GF-D8 (cell line): ENCODE results near the gene MACO1.

Source experiments
- DNase-seq: peaks from one replicate; lab custom pipeline; 2025; lab: John Stamatoyannopoulos, UW

MACO1 gene

DNA sequence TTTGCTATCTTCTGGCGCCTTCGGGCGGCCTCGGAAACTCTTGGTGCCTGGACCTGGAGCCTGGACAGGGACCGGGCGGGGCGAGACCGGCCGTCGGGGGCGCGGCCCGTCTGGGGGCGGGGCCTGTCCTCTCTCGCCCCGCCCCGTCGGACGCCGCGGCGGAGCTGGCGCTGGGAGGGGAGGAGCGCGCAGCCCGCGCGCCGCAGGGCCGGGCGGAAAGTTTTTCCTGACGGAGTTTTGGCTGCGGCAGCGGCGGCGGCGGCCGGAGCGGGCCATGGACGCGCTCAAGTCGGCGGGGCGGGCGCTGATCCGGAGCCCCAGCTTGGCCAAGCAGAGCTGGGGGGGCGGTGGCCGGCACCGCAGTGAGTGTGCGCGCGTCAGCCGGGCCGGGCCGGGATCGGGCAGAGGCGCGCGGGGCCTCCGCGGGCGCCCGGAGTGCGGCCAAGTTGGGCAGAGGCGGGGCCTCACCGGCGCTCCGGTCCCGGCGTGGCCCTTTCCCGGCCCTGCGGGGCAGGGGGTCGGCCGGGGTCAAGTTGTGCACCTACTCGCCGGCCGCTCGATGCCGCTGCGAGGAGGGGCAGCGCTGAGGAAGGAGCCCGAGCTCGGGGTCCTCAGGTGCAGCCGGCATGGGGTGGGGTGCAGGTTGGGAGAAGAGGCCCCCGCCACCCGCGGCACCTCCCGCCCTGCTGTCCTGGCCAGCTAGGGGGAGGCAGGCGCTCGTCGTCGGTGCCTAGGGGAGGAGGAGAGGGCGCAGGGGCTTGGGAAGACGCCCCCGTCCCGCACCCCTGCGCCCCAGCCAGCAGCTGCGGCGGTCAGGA lies 112.9 kb downstream of the MACO1 start, which contains the start of gene LDLRAP1:
TSS of gene LDLRAP1 (plus strand) at position 182 of the 818 bp plus-strand sequence. CDS start at position 275, 93 bp downstream.
- peak; percentile 22 for DNase-seq

DNA sequence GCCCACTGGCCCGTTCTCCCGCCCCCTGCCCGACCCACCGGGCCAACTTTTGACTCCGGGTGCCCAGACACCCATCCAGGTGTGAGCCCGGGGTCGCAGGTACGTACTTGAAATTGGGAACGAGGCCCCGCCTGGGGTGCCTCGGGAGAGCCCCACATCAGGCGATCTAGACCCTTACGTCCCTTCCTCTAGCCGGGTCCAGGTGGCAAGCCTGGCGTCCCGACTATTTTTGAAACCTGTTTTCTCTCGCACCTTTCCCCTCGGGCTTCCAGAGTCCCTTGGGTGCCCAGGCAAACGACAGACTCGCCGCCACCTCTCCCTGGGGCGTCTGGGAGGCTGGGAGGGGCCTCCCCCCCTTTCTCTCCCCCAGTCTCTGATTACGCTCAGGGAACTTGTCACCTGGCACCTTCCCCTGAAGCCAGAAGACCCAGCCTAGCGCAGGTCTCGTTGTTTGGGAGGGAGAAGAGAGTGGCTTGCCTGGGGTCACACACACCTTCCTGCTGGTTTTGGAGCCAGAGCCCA lies 113.6 kb downstream of the MACO1 start:
- DNase-seq, result no peak

DNA sequence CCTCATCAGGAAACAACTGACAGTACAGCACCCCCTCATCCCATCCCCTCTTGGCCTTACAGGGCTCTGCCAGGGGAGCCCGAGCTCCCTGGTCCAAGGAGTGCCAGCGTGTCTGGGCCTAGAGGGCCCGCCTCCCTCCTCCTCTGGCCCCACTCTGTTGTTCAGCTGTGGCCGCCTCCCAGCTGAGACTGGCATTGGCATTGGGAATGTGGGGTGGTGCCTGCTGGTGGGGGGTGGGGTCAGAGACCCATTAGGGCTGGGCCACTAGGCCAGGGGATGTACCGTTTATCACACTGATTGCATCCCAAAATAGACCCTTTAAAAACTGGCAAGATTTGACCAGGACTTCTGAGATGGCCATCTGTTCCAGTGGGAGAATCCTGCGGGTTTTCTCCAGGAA lies 114.1 kb downstream of the MACO1 start:
- no peak for DNase-seq

DNA sequence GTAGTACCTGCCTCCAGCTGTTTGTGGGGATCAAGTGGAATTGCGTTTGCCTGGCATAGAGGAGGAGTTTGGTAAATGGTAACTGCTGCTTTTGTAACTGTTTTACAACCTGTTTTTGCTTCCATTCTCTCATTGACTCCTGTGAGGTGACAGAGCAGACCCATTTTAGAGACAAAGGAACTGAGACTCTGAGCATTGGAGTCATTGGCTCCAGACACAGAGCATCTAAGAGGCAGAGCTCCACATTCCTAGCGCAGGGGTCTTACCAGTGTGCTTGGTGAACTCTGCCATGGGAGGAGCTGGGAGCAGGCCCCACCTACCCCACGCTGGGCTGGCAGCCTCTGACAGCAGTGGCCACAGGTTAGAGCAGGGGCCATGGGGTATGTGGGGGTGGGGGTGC lies 115.1 kb downstream of the MACO1 start:
- DNase-seq, result no peak

DNA sequence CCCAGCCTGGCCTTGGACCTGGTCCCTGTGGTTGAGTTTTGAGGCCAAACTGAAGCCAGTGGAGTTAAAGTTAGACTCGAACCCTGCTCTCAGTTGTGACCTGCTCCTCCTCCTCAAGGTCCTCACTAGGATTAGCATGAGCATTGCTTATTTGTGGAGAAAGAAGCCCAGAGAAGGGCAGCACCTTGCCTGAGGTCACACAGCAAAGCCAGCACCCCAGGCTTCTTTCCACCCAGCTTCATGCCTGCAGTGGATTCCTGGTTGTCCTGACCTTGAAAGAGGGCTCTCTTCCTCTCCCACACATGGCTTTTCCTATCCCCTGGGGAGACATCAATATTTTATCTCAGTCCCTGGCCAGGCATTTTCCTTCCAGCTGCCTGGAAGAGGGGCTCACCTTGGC lies 115.5 kb downstream of the MACO1 start:
- no peak for DNase-seq

DNA sequence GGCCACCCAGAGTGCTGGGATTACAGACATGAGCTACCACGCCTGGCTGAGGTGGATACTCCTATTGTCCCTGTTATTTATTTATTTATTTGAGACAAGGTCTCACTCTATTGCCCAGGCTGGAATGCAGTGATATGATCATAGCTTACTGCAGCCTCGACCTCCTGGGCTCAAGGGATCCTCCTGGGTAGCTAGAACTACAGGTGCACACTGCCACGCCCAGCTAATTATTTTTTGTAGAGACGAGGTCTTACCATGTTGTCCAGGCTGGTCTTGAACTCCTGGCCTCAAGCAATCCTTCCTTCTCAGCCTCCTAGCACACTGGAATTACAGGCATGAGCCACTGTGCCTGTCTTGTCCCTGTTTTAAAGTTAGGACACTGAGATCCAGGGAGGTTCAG lies 117.9 kb downstream of the MACO1 start:
- no peak for DNase-seq

DNA sequence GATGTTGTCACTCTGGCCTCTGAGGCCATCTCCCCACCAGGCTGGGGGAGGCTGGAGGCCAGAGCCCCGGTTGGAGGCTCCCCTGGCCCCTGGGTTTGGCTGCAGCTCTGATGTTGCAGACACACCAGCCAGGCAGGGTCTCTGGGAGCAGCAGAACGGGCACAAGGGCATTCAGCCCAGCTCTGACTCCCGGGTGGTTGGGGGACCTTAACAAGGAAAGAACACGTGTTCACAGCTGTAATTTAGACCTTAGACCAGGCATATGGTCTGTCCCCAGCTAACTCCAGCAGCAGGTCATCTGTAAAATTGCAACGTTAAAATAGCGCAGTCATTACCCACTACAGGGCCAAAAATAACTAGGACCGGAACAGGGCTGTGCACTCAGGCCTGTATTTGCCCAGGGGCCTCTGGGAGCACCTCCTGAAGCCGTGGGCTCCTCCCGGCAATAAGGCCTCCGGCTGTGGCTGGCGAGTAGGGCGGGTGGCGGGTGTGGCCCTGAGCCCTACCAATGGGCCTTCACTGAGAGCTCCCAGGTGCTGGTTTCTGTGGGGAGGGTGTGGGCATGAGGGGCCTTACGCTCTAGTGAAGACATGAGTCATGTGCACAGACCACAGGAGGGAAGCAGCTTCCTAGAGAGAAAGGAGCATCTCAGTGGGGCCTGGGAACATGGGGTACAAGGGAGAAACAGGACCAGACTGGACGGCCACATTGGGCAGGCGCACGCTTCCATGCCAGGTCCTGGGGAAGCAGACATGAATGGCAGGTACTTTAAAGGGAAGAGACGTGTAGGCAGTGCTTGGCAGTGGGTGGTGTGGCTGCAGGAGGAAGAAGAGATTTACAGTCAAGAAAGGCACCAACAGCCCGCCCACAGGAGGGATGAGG lies 118.8 kb downstream of the MACO1 start:
- DNase-seq, result peak; percentile 93
